Heart left ventricle (tissue), 16 donors: ENCODE measurements around the gene FAM170B. TPM values are rescaled to one million over a fixed set of nuclear protein-coding genes. Genes with fewer than 3 reads are reported as not detected.

ENCODE experiments used
- ATAC-seq, 4 donors: fragments of 200-7000 bp; cut with Tn5 transposase; one replicate each; pipeline ENCODE4 v1.9.1; 2020 to 2022; ENCODE audit warnings: moderate library complexity in 4 of 4, mild to moderate bottlenecking in 3 of 4, moderate number of reproducible peaks in 1 of 4
- DNase-seq, 5 donors: peaks; one replicate each; pipeline ENCODE4 v3.0.0-alpha.2; 2020
- H3K27ac ChIP-seq, 12 donors: fragments of 200-600 bp; sonication (generic) in 4 of 12; one replicate each; pipeline versions ENCODE4 v1.5.0 to v1.8.0; 2016 to 2022; ENCODE audit warnings: mild to moderate bottlenecking in 2 of 12
- H3K27me3 ChIP-seq, 9 donors: fragments of 200-600 bp; sonication (generic) in 2 of 9; one replicate each; pipeline versions ENCODE4 v1.5.1 to v1.8.0; 2016 to 2022; ENCODE audit warnings: mild to moderate bottlenecking in 3 of 9
- H3K36me3 ChIP-seq, 9 donors: fragments of 200-600 bp; sonication (generic) in 2 of 9; one replicate each; pipeline versions ENCODE4 v1.5.0 to v1.8.0; 2018 to 2022; ENCODE audit warnings: mild to moderate bottlenecking in 2 of 9
- H3K4me1 ChIP-seq, 12 donors: fragments of 200-600 bp; sonication (generic) in 4 of 12; one replicate each; pipeline versions ENCODE4 v1.5.0 to v1.8.0; 2016 to 2022; ENCODE audit warnings: mild to moderate bottlenecking in 3 of 12
- H3K4me3 ChIP-seq, 12 donors: fragments of 200-600 bp; sonication (generic) in 4 of 12; one replicate each; pipeline versions ENCODE4 v1.5.0 to v1.8.0; 2017 to 2022; ENCODE audit warnings: mild to moderate bottlenecking in 9 of 12, moderate library complexity in 4 of 12
- H3K9me3 ChIP-seq, 12 donors: fragments of 200-600 bp; sonication (generic) in 4 of 12; one replicate each; pipeline versions ENCODE4 v1.5.0 to v1.8.0; 2016 to 2022; ENCODE audit warnings: mild to moderate bottlenecking in 1 of 12
- POLR2A ChIP-seq, 2 donors: fragments of 450-650 bp; IDR thresholded peaks; one replicate each; pipeline ENCODE4 v1.6.1; 2017; ENCODE audit warnings: antibody characterized with exemption in 2 of 2, mild to moderate bottlenecking in 2 of 2, moderate library complexity in 2 of 2
- WGBS, 4 donors: extraction: QIAGEN DNeasy Blood & Tissue Kit in 2 of 4; methylation state at CpG; one replicate each; pipeline versions ENCODE4 v1.1.5 to v1.1.7; 2013 to 2018; 5-methylcytosine and 5-hydroxymethylcytosine counted together
- intact Hi-C, 10 donors: fragments of 100-400 bp; cut with DNase I; formaldehyde crosslinking; loops; one replicate each; pipeline versions ENCODE4 v1.11.1 to v1.14.2; 2022
- polyA plus RNA-seq, 2 donors: library from polyadenylated mRNA; stranded (reverse); fragments of 200-250 nt; gene quantifications; one replicate each; pipeline ENCODE4 v1.2.3, GENCODE V29; 2013
- total RNA-seq, 9 donors: library from RNA; depleted of rRNA in 2 of 9; stranded (reverse); fragments of >200 nt in 2 of 9; fragmentation: NEBNext Ultra II Directional in 3 of 9; extraction: Animal tissue kit (Norgen Biotek cat#: 25700) in 3 of 9; gene quantifications; one replicate each; pipeline versions ENCODE4 v1.1.0 to v1.2.4, GENCODE V29; 2016 to 2023
- TF ChIP-seq, protein P1 (sequence below), 12 donors: fragments of 200-600 bp; sonication (generic) in 4 of 12; IDR thresholded peaks; one replicate each; pipeline versions ENCODE4 v1.5.0 to v1.8.0; 2018 to 2022; ENCODE audit warnings: antibody characterized with exemption in 12 of 12, mild to moderate bottlenecking in 5 of 12
- donor health status: ischemic (EF 13 %, LVEDD 7.1; RV severe dilation, severe dysfunction).
- donor health status: healthy with polysubstance abuse.
- donor health status: DM: no; HTN: yes; CAD: no.
- donor health status: DM: no; HTN: no; CAD: no.
- donor health status: ischemic (EF 25% LVEDD 6.9; RV normal size, moderate dysfunction).
- donor health status: ischemic (EF 25% LVEDD 5.7; RV mildly dilated, moderate dysfunction).
- donor health status: healthy.
- donor health status: DM: yes; HTN: yes; CAD: no.
- donor health status: ischemic (EF 35%, LVEDD 5.7; RV mildly dilated, moderate dysfunction).
- donor health status: nonischemic (EF 11% LVEDD 7.7; RV severe dilation, severe dysfunction).
- donor health status: DM: yes; HTN: yes; CAD: no.
- donor health status: PGD.
- donor health status: ischemic (EF 29% LVEDD 5.4; RV normal size, mild dysfunction).
- donor health status: nonischemic (EF 23%, LVEDD 6.1; RV moderate dilation, normal function).

FAM170B gene
- total and polyA plus RNA-seq, 11 donors, result not detected

DNA sequence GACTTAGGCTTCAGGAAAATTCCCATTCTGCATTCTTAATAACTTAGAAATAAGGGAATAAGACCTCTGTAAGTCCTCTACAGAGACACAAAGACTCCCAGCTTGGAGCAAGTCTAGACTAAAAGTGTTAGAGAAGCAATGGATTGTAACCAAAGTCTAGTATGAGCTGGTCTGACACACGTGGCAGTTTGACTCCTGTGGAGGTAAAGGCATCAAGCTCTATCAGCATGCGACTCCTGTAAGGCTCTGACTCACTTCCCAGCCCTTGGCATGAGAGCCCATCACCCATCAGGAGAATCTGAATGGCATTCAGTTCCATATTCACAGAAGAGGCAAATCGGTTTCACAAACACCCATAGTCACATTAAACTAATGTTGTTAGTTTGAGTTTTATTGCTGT, 14.1 kb downstream of the FAM170B start:
- Histone ChIP-seq H3K4me1 (peaks cover 0 to 18% (median 3%) of the 10 kb centered on the region in 12 donors), H3K4me3 (no peak overlapping the region), H3K27me3 (peaks cover 0 to 6% (median 0%) of the 10 kb centered on the region in 9 donors), H3K27ac (no peak overlapping the region), H3K9me3 (no peaks in the 10 kb centered on the region), H3K36me3 (no peaks in the 10 kb centered on the region)
- DNase-seq (no peak), ATAC-seq (no peak)
- intact Hi-C loops, result loop anchor here in 5 of 10 donors (5.0 to 10.0 kb wide), 6 partner anchors 37 to 137 kb away; no protein-coding TSS in a partner anchor
- 50 to 74% (median 69%) methylated on average over 3 of the region's 3 CpGs for WGBS, 4 donors
- TF ChIP-seq POLR2A (IDR thresholded peaks at IDR 0.05), result no peak
- TF ChIP-seq, protein P1, sequence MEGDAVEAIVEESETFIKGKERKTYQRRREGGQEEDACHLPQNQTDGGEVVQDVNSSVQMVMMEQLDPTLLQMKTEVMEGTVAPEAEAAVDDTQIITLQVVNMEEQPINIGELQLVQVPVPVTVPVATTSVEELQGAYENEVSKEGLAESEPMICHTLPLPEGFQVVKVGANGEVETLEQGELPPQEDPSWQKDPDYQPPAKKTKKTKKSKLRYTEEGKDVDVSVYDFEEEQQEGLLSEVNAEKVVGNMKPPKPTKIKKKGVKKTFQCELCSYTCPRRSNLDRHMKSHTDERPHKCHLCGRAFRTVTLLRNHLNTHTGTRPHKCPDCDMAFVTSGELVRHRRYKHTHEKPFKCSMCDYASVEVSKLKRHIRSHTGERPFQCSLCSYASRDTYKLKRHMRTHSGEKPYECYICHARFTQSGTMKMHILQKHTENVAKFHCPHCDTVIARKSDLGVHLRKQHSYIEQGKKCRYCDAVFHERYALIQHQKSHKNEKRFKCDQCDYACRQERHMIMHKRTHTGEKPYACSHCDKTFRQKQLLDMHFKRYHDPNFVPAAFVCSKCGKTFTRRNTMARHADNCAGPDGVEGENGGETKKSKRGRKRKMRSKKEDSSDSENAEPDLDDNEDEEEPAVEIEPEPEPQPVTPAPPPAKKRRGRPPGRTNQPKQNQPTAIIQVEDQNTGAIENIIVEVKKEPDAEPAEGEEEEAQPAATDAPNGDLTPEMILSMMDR (IDR thresholded peaks at IDR 0.05), result no peak

DNA sequence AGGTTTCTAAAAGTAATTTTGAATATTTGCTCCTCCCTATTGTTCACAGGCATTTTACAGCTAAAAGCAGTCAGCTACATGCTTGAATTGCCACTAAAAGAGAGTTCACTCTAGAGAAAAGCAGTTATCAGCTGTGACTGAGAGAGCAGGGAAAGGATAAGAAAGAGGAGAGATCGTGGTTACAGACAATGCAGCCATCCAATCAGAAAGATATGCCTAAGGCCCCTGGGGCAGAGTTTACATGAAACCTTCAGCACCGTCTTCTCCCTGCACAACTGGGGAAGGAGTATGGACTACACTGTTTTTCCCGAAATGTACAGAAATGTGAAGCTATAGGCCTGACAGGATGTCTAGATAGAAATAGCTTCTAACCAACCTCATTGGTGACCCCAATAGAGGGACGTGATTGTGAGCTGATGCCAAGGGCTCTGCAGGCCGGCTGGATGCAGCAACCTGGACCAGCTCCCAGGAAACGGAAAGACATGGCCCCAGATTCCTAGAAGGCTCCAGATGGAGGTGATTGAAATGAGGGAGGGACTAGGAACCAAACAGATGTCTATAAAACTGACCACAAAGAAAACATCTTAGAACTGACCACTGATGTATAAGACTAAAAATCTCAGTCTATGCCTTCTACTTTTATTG, 15.3 kb downstream of the FAM170B start:
- no peak for DNase-seq
- no peak overlapping the region for H3K4me3 ChIP-seq
- no peaks in the 10 kb centered on the region for H3K36me3 ChIP-seq
- TF ChIP-seq POLR2A (IDR thresholded peaks at IDR 0.05), result no peak
- WGBS, 4 donors, result 47 to 63% (median 56%) methylated on average over 6 of the region's 6 CpGs
- no peaks in the 10 kb centered on the region for H3K9me3 ChIP-seq
- H3K27ac ChIP-seq, result no peak overlapping the region
- H3K27me3 ChIP-seq, result peaks cover 0 to 6% (median 0%) of the 10 kb centered on the region in 9 donors
- no peak for ATAC-seq
- H3K4me1 ChIP-seq, result peaks cover 0 to 30% (median 4%) of the 10 kb centered on the region in 12 donors
- intact Hi-C loops, result loop anchor here in 5 of 10 donors (5.0 to 10.0 kb wide), 6 partner anchors 36 to 136 kb away; no protein-coding TSS in a partner anchor

DNA sequence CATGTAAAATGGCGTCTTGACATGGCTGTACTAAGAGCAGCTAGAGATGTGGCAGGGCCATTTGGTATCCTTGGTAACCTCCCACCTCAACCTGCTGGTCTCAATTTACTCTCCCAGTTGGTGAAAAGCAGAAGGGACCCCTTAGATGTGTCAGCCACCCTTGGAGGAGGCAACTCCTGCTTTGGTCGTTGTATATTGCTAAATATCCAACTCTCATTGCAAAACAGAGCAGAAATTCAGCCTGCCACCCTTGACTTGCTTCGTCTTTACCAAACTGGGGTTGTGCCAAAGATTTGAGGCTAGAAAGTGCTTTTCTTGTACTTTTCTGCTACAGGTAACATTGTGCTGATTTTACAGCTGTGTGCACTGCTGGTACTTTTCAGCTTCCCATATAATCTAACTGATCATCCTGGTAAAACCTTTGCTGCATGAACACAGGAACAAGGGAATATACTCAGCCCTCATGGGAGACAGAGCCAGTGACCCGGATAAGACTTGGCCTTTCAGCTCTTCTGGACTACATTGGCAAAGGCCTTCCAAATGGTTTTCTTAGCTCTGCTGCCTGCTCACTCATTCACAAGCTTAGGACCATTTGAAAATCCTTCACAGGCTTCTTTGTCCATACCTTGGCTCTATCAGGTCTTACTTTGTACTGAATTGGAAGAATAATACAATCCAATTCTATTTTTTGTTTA, 16.3 kb downstream of the FAM170B start:
- no peak for DNase-seq
- no peak overlapping the region for H3K27ac ChIP-seq
- peaks cover 0 to 39% (median 7%) of the 10 kb centered on the region in 12 donors for H3K4me1 ChIP-seq
- whole genome bisulfite sequencing, 4 donors, result 79 to 85% (median 82%) methylated on average over 4 of the region's 4 CpGs
- no peak overlapping the region for H3K4me3 ChIP-seq
- intact Hi-C loops, result loop anchor here in 5 of 10 donors (5.0 to 10.0 kb wide), 6 partner anchors 35 to 135 kb away; no protein-coding TSS in a partner anchor
- no peak for ATAC-seq
- no peak for TF ChIP-seq POLR2A (IDR thresholded peaks at IDR 0.05)
- TF ChIP-seq, protein P1 (IDR thresholded peaks at IDR 0.05), result no peak
- peaks cover 0 to 6% (median 0%) of the 10 kb centered on the region in 9 donors for H3K27me3 ChIP-seq
- H3K9me3 ChIP-seq, result no peaks in the 10 kb centered on the region
- H3K36me3 ChIP-seq, result no peaks in the 10 kb centered on the region

DNA sequence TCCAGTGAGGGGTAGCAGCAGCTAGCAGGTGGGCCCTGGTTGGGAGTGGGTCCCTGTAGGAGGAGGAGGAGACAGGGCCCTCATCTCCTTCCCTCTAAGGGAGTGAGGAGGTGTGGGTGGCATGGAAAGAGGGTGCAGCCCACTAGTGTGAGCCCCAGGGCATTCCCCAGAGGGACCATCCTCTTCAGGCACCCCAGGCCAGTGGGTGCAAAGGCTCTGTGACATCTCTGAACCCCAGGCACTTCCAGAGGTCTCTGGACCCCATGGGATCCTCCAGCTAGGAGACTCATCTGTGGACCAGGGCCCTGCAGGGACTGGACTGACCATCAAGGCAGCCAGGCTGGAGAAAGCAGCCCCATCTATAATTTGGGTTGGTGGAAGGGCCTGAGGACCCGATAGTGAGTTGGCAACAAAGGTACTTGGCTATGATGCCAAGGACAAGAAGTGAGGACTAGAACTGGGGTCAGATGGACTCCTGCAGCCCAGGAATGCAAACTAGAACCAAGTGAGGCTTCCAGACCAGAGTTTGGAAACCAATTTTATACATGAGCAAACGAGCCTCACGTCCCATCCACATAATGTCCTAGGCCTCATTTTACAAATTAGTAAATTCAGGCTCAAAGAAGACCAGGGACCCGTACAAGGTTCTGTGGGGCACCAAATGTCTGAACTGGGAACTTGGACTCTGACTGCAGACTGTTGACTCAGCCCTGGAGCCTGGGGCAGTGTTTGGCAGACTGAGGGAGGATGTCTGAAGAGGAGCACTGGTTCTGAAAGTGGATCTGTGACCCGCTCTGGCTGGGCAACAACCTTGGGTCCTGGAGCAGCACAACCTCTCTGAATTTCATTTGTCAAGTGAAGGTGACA, 17.1 kb downstream of the FAM170B start:
- peak overlapping the region in 1 of 12 donors; percentile 0 for H3K27ac ChIP-seq
- WGBS, 4 donors, result 71 to 91% (median 88%) methylated on average over 4 to 5 of the region's 5 CpGs
- H3K4me3 ChIP-seq, result no peak overlapping the region
- peaks cover 0 to 47% (median 13%) of the 10 kb centered on the region in 12 donors for H3K4me1 ChIP-seq
- peak in 1 of 5 donors; percentile 16 for DNase-seq
- no peak for ATAC-seq
- peaks cover 0 to 6% (median 0%) of the 10 kb centered on the region in 9 donors for H3K27me3 ChIP-seq
- H3K9me3 ChIP-seq, result no peaks in the 10 kb centered on the region
- H3K36me3 ChIP-seq, result no peaks in the 10 kb centered on the region
- intact Hi-C loops, result loop anchor here in 5 of 10 donors (5.0 to 10.0 kb wide), 6 partner anchors 34 to 134 kb away; no protein-coding TSS in a partner anchor
- TF ChIP-seq, protein P1 (IDR thresholded peaks at IDR 0.05), result no peak
- TF ChIP-seq POLR2A (IDR thresholded peaks at IDR 0.05), result no peak
